ENCODE measurements around the gene MAPKAPK2. TPM values are rescaled to one million over a fixed set of nuclear protein-coding genes. Genes with fewer than 3 reads are reported as not detected.

Gene MAPKAPK2
- total RNA-seq, 1 experiment from 2014 or later: 96.8 TPM

DNA sequence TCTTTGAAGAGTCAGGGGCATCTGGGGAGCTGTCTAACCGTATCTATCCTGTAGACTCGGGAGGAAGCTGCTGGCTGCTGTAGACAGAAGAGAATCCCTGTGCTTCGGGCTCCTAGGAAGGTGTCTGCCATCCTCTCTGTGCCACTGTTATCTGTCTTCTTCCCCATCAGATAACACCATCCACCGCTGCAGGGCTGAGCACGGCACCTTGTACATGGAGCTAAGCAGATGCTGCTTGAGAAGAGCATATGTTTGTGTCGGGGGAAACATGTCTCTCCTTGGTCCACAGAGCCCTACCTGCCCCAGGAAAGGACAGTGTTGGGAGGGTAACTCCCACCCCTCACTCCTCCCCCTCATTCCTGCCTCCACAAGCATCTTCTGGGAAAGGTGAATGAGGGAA is 1.4 kb upstream of the MAPKAPK2 start:
- H3K4me1 Mint-ChIP-seq (ENCODE audit: low read depth, unreplicated experiment): peaks cover 27% of the 10 kb centered on the region
- Histone ChIP-seq H3K36me3 (ENCODE audit: control insufficient read depth, insufficient read depth, low read length) (no peaks in the 10 kb centered on the region), H3K27me3 (replicated peaks; ENCODE audit: control insufficient read depth, insufficient read depth, low read length) (no peaks in the 10 kb centered on the region), H3K9me3 (no peaks in the 10 kb centered on the region), H3K4me3 (ENCODE audit: low read depth, low read length) (no peak overlapping the region), H3K4me1 (peaks cover 34% of the 10 kb centered on the region)
- ChIA-PET CTCF (no interaction called here), POLR2A (no interaction called here)
- intact Hi-C loops (cut with micrococcal nuclease; ENCODE audit: unreplicated experiment): no loop called here
- H3K9me3 Mint-ChIP-seq (ENCODE audit: unreplicated experiment): no peaks in the 10 kb centered on the region
- no peak for DNase-seq
- TF ChIP-seq, protein P1, sequence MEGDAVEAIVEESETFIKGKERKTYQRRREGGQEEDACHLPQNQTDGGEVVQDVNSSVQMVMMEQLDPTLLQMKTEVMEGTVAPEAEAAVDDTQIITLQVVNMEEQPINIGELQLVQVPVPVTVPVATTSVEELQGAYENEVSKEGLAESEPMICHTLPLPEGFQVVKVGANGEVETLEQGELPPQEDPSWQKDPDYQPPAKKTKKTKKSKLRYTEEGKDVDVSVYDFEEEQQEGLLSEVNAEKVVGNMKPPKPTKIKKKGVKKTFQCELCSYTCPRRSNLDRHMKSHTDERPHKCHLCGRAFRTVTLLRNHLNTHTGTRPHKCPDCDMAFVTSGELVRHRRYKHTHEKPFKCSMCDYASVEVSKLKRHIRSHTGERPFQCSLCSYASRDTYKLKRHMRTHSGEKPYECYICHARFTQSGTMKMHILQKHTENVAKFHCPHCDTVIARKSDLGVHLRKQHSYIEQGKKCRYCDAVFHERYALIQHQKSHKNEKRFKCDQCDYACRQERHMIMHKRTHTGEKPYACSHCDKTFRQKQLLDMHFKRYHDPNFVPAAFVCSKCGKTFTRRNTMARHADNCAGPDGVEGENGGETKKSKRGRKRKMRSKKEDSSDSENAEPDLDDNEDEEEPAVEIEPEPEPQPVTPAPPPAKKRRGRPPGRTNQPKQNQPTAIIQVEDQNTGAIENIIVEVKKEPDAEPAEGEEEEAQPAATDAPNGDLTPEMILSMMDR (IDR thresholded peaks at IDR 0.05; ENCODE audit: insufficient read depth in 1 of 2, low read depth in 1 of 2, low read length in 1 of 2, severe bottlenecking in 1 of 2, unreplicated experiment in 1 of 2): no peak
- BruUV-seq (replicated peaks): no TSS peak
- H3K36me3 Mint-ChIP-seq (ENCODE audit: insufficient read depth, unreplicated experiment): peaks cover 6% of the 10 kb centered on the region
- no peak overlapping the region for H3K27ac Mint-ChIP-seq (ENCODE audit: unreplicated experiment)
- no peaks in the 10 kb centered on the region for H3K27me3 Mint-ChIP-seq (ENCODE audit: insufficient read depth, unreplicated experiment)
- H3K4me3 Mint-ChIP-seq (ENCODE audit: unreplicated experiment): no peak overlapping the region

DNA sequence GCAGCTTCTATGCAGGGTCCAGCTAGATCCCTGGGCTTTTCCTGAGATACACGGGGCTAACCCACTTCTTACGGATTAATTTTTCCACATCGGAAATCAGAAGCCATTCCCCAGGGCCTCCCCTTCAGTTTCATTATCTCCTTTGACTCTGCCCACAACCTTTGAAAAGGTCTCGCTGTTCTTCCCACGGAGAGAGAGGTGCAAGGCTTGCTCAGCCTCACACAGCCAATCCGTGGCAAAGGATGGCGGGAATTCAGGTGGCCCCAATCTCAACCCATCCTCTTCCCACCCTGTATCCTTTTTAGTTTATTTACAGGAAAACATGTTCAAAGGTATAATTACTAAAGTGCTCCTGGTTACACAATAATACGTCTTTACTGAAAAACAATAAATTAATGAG is 702 bp upstream of the MAPKAPK2 start:
- Mint-ChIP-seq H3K36me3 (ENCODE audit: insufficient read depth, unreplicated experiment) (peaks cover 6% of the 10 kb centered on the region), H3K27ac (ENCODE audit: unreplicated experiment) (peak overlapping the region; percentile 17)
- CTCF ChIA-PET: interaction anchor here (0.8 kb wide), 1 partner anchor 12 kb away, joined by 3 read pairs; no protein-coding TSS in a partner anchor

DNA sequence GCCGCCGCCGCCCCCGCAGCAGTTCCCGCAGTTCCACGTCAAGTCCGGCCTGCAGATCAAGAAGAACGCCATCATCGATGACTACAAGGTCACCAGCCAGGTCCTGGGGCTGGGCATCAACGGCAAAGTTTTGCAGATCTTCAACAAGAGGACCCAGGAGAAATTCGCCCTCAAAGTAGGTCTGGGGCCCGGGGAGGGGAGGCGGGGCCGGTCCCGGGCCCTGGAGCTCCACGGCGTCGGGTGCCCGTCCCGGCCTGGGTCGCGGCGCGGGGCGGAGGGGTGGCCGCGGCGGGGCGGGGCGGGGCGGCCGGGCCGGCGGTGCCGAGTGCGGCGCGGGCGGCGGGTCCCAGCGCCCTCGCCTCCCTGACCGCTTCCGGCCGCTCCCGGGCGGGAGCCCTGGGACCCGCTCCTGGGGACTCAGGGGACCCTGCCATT is 646 bp downstream of the MAPKAPK2 start:
- Histone ChIP-seq H3K36me3 (ENCODE audit: control insufficient read depth, insufficient read depth, low read length) (no peaks in the 10 kb centered on the region), H3K27me3 (replicated peaks; ENCODE audit: control insufficient read depth, insufficient read depth, low read length) (no peaks in the 10 kb centered on the region), H3K4me3 (ENCODE audit: low read depth, low read length) (peak overlapping the region; percentile 72), H3K4me1 (peaks cover 54% of the 10 kb centered on the region), H3K9me3 (no peaks in the 10 kb centered on the region)
- Mint-ChIP-seq H3K27me3 (ENCODE audit: insufficient read depth, unreplicated experiment) (no peaks in the 10 kb centered on the region), H3K36me3 (ENCODE audit: insufficient read depth, unreplicated experiment) (peaks cover 6% of the 10 kb centered on the region), H3K4me1 (ENCODE audit: low read depth, unreplicated experiment) (peaks cover 43% of the 10 kb centered on the region), H3K27ac (ENCODE audit: unreplicated experiment) (peak overlapping the region; percentile 70), H3K4me3 (ENCODE audit: unreplicated experiment) (peak overlapping the region; percentile 80), H3K9me3 (ENCODE audit: unreplicated experiment) (no peaks in the 10 kb centered on the region)
- BruUV-seq (replicated peaks): no TSS peak
- TF ChIP-seq, protein P1 (IDR thresholded peaks at IDR 0.05; ENCODE audit: insufficient read depth in 1 of 2, low read depth in 1 of 2, low read length in 1 of 2, severe bottlenecking in 1 of 2, unreplicated experiment in 1 of 2): no peak
- DNase-seq: peak in 1 of 2 experiments; percentile 51
- POLR2A ChIA-PET: interaction anchor here (1.8 kb wide), 1 partner anchor 10 kb away, joined by 7 read pairs; no protein-coding TSS in a partner anchor
- CTCF ChIA-PET: no interaction called here
- intact Hi-C loops (cut with micrococcal nuclease; ENCODE audit: unreplicated experiment): no loop called here

More for the DNA sequence above, 702 bp upstream of the MAPKAPK2 start:
- intact Hi-C loops (cut with micrococcal nuclease; ENCODE audit: unreplicated experiment): no loop called here
- Histone ChIP-seq H3K27me3 (replicated peaks; ENCODE audit: control insufficient read depth, insufficient read depth, low read length) (no peaks in the 10 kb centered on the region), H3K4me3 (ENCODE audit: low read depth, low read length) (no peak overlapping the region), H3K9me3 (no peaks in the 10 kb centered on the region), H3K4me1 (peaks cover 41% of the 10 kb centered on the region), H3K36me3 (ENCODE audit: control insufficient read depth, insufficient read depth, low read length) (no peaks in the 10 kb centered on the region)
- POLR2A ChIA-PET: interaction anchor here (0.6 to 1.8 kb wide), 4 partner anchors 9 to 72 kb away, joined by 4 to 7 read pairs (median 4); partner anchors contain the start of gene EIF2D
- peak overlapping the region; percentile 80 for H3K4me3 Mint-ChIP-seq (ENCODE audit: unreplicated experiment)
- DNase-seq: no peak
- BruUV-seq (replicated peaks): TSS peak; percentile 72
- H3K27me3 Mint-ChIP-seq (ENCODE audit: insufficient read depth, unreplicated experiment): no peaks in the 10 kb centered on the region
- peaks cover 31% of the 10 kb centered on the region for H3K4me1 Mint-ChIP-seq (ENCODE audit: low read depth, unreplicated experiment)
- TF ChIP-seq, protein P1 (IDR thresholded peaks at IDR 0.05; ENCODE audit: insufficient read depth in 1 of 2, low read depth in 1 of 2, low read length in 1 of 2, severe bottlenecking in 1 of 2, unreplicated experiment in 1 of 2): no peak
- H3K9me3 Mint-ChIP-seq (ENCODE audit: unreplicated experiment): no peaks in the 10 kb centered on the region
